NCI-H524 (cell line): ENCODE results near the gene TMEM248.
"Not testable (repeated sequence)": the region's sequence is repeated elsewhere in the genome, so short reads cannot be mapped to it uniquely, and the experiment has no call there.

Source experiments
- DNase-seq, 2 experiments: peaks; one replicate each; lab custom pipeline; 2025; lab: John Stamatoyannopoulos, UW

TMEM248 gene

GRCh38 chr7:66950763-66951162, 29.7 kb downstream of the TMEM248 start:
- no peak for DNase-seq

GRCh38 chr7:66952343-66953043, 31.5 kb downstream of the TMEM248 start:
- no peak for DNase-seq

DNA sequence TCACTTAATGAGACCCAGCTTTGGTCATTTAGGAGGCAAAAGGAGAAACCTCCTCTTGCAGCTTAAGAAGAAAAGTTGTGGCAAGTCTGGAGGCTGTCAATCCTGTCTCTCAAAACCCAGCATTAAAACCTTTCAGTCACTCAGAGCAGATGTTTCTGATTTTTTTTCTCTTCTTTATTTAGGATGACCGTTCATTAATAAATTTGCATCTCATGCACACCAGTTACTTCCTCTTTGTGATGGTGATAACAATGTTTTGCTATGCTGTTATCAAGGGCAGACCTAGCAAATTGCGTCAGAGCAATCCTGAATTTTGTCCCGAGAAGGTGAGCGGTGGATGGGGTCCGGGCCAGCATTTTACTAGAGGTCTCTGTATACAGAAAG, 32.0 kb downstream of the TMEM248 start:
- no peak for DNase-seq

DNA sequence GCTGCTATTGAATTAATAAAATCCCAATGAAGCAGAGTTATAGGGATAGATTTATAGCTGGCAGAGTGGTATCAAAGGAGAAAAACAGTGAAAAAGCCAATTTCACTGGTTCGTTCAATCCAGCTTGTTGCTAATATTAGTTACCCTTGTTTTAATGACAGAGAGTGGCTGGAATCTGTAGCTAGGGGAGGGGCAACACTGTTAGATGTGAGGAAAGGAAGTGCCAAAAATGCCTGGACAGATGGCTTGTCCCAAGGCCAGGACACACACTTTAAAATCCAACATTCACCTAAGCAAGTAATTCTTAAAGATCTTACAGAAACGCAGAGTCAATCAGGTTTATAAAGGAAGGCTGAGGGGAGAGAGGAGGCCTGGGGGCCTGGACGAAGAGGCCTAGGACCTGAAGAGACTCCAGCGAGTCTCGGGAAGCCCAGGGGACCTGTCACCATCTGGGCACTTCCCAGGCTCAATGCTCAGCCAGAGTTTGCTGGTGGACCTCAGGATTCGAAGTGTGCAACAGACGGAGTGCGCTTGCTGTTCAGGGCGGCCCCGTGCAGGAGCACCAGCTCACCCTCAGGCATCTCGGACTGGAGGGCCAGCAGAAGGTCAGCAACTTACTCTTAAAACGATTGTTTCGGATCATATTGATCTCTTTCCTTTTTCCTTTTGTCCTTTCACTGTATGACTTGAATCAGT, 36.7 kb downstream of the TMEM248 start:
- DNase-seq: no peak

GRCh38 chr7:66958538-66959350, 37.7 kb downstream of the TMEM248 start:
- DNase-seq: no peak

- DNase-seq: no peak
These were observed 39.2 kb downstream of the TMEM248 start for GRCh38 chr7:66960192-66960591.

DNA sequence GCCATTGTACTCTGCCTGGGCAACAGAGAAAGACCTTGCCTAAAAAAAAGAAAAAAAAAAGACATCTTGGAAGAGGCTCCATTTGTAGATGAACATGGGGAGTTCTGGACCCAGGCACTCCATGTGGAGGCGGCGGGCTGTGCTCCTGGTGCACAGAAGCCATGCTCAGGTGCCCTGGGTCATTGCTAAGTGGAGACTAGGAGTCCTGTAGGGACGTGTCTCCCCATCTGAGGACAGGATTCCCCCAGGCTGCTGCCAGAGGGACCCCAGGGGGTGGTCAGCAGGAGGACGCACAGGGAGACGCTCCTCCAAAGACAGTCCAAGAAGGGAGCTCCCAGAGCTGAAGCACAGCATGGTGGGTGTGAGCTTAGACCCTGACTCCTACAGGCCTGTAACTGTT, 40.1 kb downstream of the TMEM248 start:
- DNase-seq: no peak

DNA sequence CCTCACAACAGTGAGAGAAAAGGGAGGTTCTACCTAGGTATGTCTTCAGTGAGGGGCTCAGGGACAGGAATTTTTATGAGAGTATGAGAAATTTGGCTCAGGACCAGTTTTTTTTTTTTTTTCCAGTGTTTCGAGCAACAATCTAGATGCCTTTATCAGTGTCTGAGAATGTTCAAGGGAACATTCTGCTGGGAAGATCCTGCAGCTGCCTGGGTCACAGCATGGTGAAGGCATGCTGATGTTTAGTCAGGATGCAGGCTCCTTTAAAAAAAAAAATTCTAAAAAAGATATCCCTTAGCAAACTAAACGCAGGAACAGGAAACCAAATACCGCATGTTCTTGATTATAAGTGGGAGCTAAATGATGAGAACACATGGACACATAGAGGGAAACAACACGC, 43.4 kb downstream of the TMEM248 start:
- DNase-seq: no peak

DNA sequence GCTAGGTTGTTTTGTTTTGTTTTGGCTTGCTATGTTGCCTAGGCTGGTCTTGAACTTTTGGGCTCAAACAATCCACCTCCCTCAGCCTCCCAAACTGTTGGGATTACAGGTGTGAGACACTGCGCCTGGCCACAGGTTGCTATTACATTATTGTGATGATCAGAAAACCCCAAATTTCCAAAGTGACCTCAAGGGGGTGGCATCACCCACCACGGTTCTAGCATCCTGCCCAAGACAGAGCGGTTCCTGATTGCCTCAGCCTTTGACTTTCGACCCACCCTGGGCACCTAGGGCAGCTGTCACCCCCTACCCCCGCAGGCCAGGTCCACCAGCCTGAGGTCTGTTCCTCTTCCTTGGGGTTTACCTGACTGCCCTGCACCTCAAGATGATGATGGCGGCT, 46.0 kb downstream of the TMEM248 start:
- no peak for DNase-seq

DNA sequence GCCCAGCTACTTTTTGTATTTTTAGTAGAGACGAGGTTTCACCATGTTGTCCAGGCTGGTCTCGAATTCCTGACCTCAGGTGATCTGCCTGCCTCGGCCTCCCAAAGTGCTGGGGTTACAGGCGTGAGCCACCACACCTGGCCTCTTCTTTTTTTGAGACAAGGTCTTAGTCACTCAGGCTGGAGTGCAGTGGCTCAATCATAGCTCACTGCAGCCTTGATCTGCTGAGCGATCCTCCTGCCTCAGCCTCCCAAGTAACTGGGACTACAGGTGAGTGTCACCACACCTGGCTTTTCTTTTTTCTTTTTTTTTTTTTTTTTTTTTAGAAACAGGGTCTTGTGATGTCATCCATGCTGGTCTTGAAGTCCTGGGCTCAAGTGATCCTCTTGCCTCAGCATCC, 48.0 kb downstream of the TMEM248 start:
- DNase-seq: not testable (repeated sequence)

- no peak for DNase-seq
These were observed 49.3 kb downstream of the TMEM248 start for GRCh38 chr7:66970310-66970709.

DNA sequence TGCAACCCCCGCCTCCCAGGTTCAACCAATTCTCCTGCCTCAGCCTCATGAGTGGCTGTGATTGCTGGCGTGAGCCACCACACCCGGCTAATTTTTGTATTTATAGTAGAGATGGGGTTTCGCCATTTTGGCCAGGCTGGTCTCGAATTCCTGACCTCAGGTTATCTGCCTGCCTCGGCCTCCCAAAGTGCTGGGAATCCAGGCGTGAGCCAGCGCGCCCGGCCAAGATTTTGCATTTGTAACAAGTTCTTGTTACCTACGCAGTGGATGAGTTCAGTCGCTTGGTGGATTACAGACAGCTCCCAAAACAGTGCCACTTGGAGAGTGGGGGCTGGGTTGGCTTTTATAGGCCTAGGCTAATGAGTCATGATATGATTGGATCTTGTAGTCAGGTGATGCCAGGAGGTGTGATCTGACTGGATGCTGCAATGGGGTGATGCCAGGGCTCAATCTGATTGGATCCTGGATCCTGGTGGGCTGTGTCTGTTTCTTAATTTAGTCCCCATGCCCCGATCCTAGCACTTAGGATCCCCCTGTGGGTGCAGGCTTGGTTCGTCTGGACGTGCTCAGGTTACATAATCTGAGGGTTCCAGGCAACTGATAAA, 54.1 kb downstream of the TMEM248 start:
- peak; percentile 18 to 43 for DNase-seq

- not testable (repeated sequence) for DNase-seq
These were observed 57.3 kb downstream of the TMEM248 start for GRCh38 chr7:66978312-66978711.

- DNase-seq: not testable (repeated sequence)
These were observed 58.0 kb downstream of the TMEM248 start for GRCh38 chr7:66979013-66979412.

GRCh38 chr7:66980336-66980735, 59.3 kb downstream of the TMEM248 start:
- DNase-seq: not testable (repeated sequence)

DNA sequence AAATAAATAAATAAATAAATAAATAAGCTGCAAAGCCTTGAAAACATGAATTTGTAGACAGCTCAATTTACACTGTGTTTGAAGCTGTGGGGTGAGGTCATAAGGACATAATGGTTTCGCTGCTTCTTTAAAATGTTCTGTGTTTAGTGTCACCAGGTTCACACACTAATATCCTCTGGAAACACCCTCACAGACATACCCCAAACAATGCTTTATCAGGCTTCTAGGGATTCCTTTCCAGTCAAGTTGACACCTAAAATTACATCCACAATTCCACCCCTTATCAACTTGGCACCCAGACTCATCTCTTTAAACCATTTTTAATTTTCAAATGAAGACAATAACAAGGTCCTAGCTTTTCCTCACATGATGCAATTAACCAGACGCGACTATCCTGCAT, 68.5 kb downstream of the TMEM248 start:
- not testable (repeated sequence) for DNase-seq

GRCh38 chr7:66994051-66994450, 73.0 kb downstream of the TMEM248 start:
- not testable (repeated sequence) for DNase-seq

DNA sequence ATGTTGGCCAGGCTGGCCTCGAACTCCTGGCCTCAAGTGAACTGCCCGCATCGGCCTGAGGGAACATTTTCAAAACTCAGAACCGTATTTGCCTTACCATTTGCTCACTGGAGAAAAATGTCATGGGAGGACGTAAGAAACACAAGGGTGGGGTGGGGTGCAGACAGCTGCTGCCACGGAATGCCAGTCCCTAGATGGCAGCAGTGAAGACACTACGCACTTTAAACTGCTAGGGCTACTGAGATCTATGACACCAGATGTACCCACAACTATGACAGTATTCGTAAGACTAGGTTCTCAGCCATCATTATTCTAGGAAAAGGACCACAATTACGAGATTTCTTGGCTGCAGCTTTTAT, 73.6 kb downstream of the TMEM248 start:
- DNase-seq: peak; percentile 25 to 64

DNA sequence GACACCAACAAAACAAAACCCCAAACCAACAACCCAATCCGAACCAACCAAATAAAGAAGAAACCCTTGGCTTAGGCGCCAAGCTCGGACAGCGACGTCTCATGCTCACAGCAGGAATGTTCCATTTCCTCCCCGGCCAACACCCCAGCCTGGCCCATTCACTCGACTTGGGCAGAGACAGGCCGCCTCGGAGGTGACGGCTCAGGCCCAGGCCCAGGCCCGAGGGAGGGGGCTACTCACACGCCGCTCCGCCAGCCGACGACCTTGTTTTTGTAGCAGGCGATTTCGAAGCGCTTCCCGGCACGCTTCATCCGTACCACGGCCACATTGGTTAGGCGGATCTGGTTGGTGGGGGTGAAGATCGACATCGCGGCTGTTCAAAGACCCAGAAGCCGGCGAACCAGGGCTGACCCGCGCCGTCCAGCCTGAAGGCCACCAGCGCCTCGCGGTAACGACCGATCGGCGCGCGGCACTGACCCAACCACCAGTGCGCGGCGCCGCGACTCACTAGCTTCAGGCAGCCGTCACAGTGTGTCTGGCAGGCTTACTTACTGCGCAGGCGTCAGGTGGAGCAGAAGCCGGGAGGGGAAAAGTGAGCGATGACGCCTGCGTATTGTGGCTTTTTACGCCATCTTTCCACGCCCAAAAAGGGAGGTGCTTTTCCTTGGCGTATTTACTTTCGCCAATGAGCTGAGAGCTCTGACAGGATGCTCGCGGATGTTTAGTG, 74.2 kb downstream of the TMEM248 start, which contains the start of gene SBDS:
TSS of gene SBDS (minus strand) at position 537 of the 727 bp plus-strand sequence. CDS start at position 368, 169 bp downstream.
- peak; percentile 93 to 98 for DNase-seq

DNA sequence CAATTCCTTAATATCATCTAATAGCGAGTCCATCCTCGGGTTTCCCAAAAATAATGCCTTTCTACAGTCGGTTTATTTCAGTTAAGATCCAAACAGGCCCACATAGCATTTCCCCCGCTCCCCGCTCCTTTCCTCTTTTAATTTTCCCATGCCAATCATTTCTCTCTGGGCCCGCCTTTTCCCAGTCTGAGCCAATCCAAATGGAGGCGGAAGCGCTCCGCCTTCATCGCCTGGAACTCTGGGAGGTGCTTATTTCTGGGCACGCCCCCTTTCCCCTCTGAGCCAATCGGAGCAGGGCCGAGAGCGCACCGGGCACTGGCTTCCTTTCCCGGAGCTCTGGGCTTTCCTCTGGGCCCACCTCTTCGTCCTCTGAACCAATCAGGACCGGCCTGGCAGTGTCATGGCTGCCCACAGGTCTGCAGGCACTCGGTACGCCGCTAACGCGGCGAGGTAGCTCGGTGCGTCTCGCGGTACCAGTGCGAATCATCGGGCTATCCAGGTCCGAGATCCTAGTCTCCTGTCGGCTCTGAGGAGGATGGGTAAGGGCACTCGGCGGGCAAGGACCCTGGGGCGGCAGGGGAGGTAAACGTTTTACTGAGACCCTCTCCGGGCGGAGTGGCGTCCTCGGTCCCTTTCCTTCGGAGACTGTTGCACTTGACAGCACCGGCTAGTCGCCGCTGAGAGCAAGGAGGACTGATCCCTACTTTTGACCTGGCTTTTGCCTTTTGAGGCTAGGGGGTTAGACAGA, 75.6 kb downstream of the TMEM248 start, which contains the start of gene TYW1:
TSS of gene TYW1 (plus strand) at position 390 of the 748 bp plus-strand sequence. CDS start at position 536, 146 bp downstream.
- DNase-seq: peak; percentile 95 to 97
